Measurements from ENCODE around the gene EMC1.
A peak's percentile ranks its signal among the peaks of the same experiment; 100 is the strongest.
"Not testable (repeated sequence)": the region's sequence is repeated elsewhere in the genome, so short reads cannot be mapped to it uniquely, and the experiment has no call there.

Gene EMC1

GRCh38 chr1:19251305-19252196 lies at the start of gene EMC1, which contains the start of gene MRTO4:
EMC1 (minus strand) TSS chr1:19251524; CDS start chr1:19251509, 15 bp downstream.
MRTO4 (plus strand) TSS chr1:19251805; CDS start chr1:19251836, 31 bp downstream.
- DNase-seq (ENCODE audit: insufficient read length, low spot score) (peak; percentile 83), FAIRE-seq (peak; percentile 95)

- FAIRE-seq (no peak), DNase-seq (ENCODE audit: insufficient read length, low spot score) (no peak)
These were observed 48.9 kb upstream of the EMC1 start for GRCh38 chr1:19300211-19300610.

- DNase-seq (ENCODE audit: insufficient read length, low spot score) (no peak), FAIRE-seq (no peak)
These were observed 43.3 kb upstream of the EMC1 start for GRCh38 chr1:19294638-19295037.

GRCh38 chr1:19289244-19289643 lies 37.9 kb upstream of the EMC1 start:
- FAIRE-seq (no peak), DNase-seq (ENCODE audit: insufficient read length, low spot score) (no peak)

- FAIRE-seq; DNase-seq (ENCODE audit: insufficient read length, low spot score): not testable (repeated sequence)
These were observed 37.3 kb upstream of the EMC1 start, which contains the start of gene AKR7A3 for GRCh38 chr1:19288324-19289241. AKR7A3 (minus strand) TSS chr1:19288770; CDS start chr1:19288709, 61 bp downstream.

GRCh38 chr1:19287436-19288185 lies 36.3 kb upstream of the EMC1 start:
- DNase-seq (ENCODE audit: insufficient read length, low spot score): no peak
- no peak for FAIRE-seq

- not testable (repeated sequence) for DNase-seq (ENCODE audit: insufficient read length, low spot score); FAIRE-seq
These were observed 34.5 kb upstream of the EMC1 start for GRCh38 chr1:19285807-19286206.

GRCh38 chr1:19285366-19285765 lies 34.0 kb upstream of the EMC1 start:
- not testable (repeated sequence) for FAIRE-seq; DNase-seq (ENCODE audit: insufficient read length, low spot score)

- DNase-seq (ENCODE audit: insufficient read length, low spot score) (no peak), FAIRE-seq (no peak)
These were observed 33.6 kb upstream of the EMC1 start for GRCh38 chr1:19284881-19285280.

GRCh38 chr1:19283891-19284290 lies 32.6 kb upstream of the EMC1 start:
- no peak for FAIRE-seq
- DNase-seq (ENCODE audit: insufficient read length, low spot score): no peak

- FAIRE-seq: no peak
- no peak for DNase-seq (ENCODE audit: insufficient read length, low spot score)
These were observed 23.3 kb upstream of the EMC1 start for GRCh38 chr1:19274636-19275035.

GRCh38 chr1:19273844-19274531 lies 22.7 kb upstream of the EMC1 start:
- not testable (repeated sequence) for DNase-seq (ENCODE audit: insufficient read length, low spot score); FAIRE-seq

- DNase-seq (ENCODE audit: insufficient read length, low spot score) (no peak), FAIRE-seq (no peak)
These were observed 22.0 kb upstream of the EMC1 start for GRCh38 chr1:19273106-19273843.

- FAIRE-seq: no peak
These were observed 20.7 kb upstream of the EMC1 start for GRCh38 chr1:19272064-19272463.

GRCh38 chr1:19270343-19270730 lies 19.0 kb upstream of the EMC1 start:
- DNase-seq (ENCODE audit: insufficient read length, low spot score); FAIRE-seq: not testable (repeated sequence)

More at GRCh38 chr1:19272064-19272463, 20.7 kb upstream of the EMC1 start:
- DNase-seq (ENCODE audit: insufficient read length, low spot score): no peak

- FAIRE-seq: not testable (repeated sequence)
These were observed 18.4 kb upstream of the EMC1 start for GRCh38 chr1:19269427-19270342.

GRCh38 chr1:19268445-19268844 lies 17.1 kb upstream of the EMC1 start:
- FAIRE-seq: no peak
- no peak for DNase-seq (ENCODE audit: insufficient read length, low spot score)

More at GRCh38 chr1:19269427-19270342, 18.4 kb upstream of the EMC1 start:
- not testable (repeated sequence) for DNase-seq (ENCODE audit: insufficient read length, low spot score)

GRCh38 chr1:19262744-19263143 lies 11.4 kb upstream of the EMC1 start:
- DNase-seq (ENCODE audit: insufficient read length, low spot score): no peak
- FAIRE-seq: no peak
